MCF 10A (cell line): Measurements from ENCODE around the gene ZFYVE28. TPM values are rescaled to one million over a fixed set of nuclear protein-coding genes. Genes with fewer than 3 reads are reported as not detected.

ENCODE experiments used
- BruUV-seq: library from RNA; stranded (reverse); fragments of 400-500 nt; replicated peaks from 2 replicates; lab custom pipeline; 2021; lab: Mats Ljungman, UMichigan
- CTCF ChIA-PET: fragments of 300-600 bp; sonication (Branson Sonifier 250); formaldehyde crosslinking; extraction: SDS; loops from one replicate; lab custom pipeline; 2021; ENCODE audit warnings: antibody characterized with exemption, inconsistent platforms; lab: Yijun Ruan, JAX
- POLR2A ChIA-PET: fragments of 300-600, 350-650 bp; sonication (Branson Sonifier 250); formaldehyde crosslinking; extraction: SDS; loops from one replicate; lab custom pipeline; 2020; ENCODE audit warnings: antibody characterized with exemption, inconsistent platforms; lab: Yijun Ruan, JAX
- DNase-seq: peaks from one replicate; pipeline ENCODE4 v3.0.0-alpha.2; 2018; ENCODE audit not compliant: unreplicated experiment
- H3K27ac Mint-ChIP-seq: one replicate; pipeline ENCODE4 v1.8.0; 2022; ENCODE audit warnings: mild to moderate bottlenecking, low read depth, mixed read lengths; ENCODE audit not compliant: unreplicated experiment
- H3K27me3 Mint-ChIP-seq: one replicate; pipeline ENCODE4 v1.8.0; 2022; ENCODE audit warnings: mixed read lengths; ENCODE audit not compliant: insufficient read depth, unreplicated experiment
- H3K36me3 Mint-ChIP-seq: one replicate; pipeline ENCODE4 v1.8.0; 2022; ENCODE audit warnings: mild to moderate bottlenecking, moderate library complexity, mixed read lengths; ENCODE audit not compliant: insufficient read depth, unreplicated experiment
- H3K4me1 Mint-ChIP-seq: one replicate; pipeline ENCODE4 v1.8.0; 2022; ENCODE audit warnings: mixed read lengths; ENCODE audit not compliant: insufficient read depth, unreplicated experiment
- H3K4me3 Mint-ChIP-seq: one replicate; pipeline ENCODE4 v1.8.0; 2022; ENCODE audit warnings: mild to moderate bottlenecking, moderate library complexity, mixed read lengths; ENCODE audit not compliant: unreplicated experiment
- H3K9me3 Mint-ChIP-seq: one replicate; pipeline ENCODE4 v1.8.0; 2022; ENCODE audit warnings: mixed read lengths; ENCODE audit not compliant: unreplicated experiment
- CTCF ChIP-seq: fragments of 200-600 bp; IDR thresholded peaks from one replicate; pipeline ENCODE4 v1.8.0; 2022; ENCODE audit warnings: antibody characterized with exemption, mild to moderate bottlenecking; ENCODE audit not compliant: unreplicated experiment
- intact Hi-C: fragments of 100-400 bp; cut with micrococcal nuclease; formaldehyde crosslinking; loops from 2 replicates; pipeline ENCODE4 v1.14.1; 2022
- total RNA-seq: library from RNA; stranded (reverse); gene quantifications from 2 replicates; pipeline ENCODE4 v1.2.3, GENCODE V29; 2022

The ZFYVE28 gene
- total RNA-seq, 1 experiment from 2014 or later = 1.6 TPM

- H3K9me3 Mint-ChIP-seq = no peaks in the 10 kb centered on the region
- POLR2A ChIA-PET = no interaction called here
- no peak for TF ChIP-seq CTCF
- no peak for DNase-seq
- H3K27me3 Mint-ChIP-seq = peaks cover 12% of the 10 kb centered on the region
- H3K4me1 Mint-ChIP-seq = no peaks in the 10 kb centered on the region
- CTCF ChIA-PET = no interaction called here
- no peak overlapping the region for H3K27ac Mint-ChIP-seq
- peaks cover 4% of the 10 kb centered on the region for H3K36me3 Mint-ChIP-seq
- BruUV-seq = no TSS peak
- no peak overlapping the region for H3K4me3 Mint-ChIP-seq
- intact Hi-C loops = no loop called here
Observed at GRCh38 chr4:2378898-2379297, 39.5 kb downstream of the ZFYVE28 start.

- DNase-seq = no peak
- Mint-ChIP-seq H3K36me3 (peaks cover 4% of the 10 kb centered on the region), H3K4me3 (no peak overlapping the region), H3K9me3 (no peaks in the 10 kb centered on the region), H3K27ac (no peak overlapping the region), H3K27me3 (peaks cover 12% of the 10 kb centered on the region), H3K4me1 (no peaks in the 10 kb centered on the region)
- BruUV-seq = no TSS peak
- POLR2A ChIA-PET = no interaction called here
- intact Hi-C loops = no loop called here
- CTCF ChIA-PET = no interaction called here
- TF ChIP-seq CTCF = no peak
Observed at GRCh38 chr4:2378401-2378800, 40.0 kb downstream of the ZFYVE28 start.

- BruUV-seq = no TSS peak
- H3K9me3 Mint-ChIP-seq = no peaks in the 10 kb centered on the region
Observed at GRCh38 chr4:2377241-2377640, 41.2 kb downstream of the ZFYVE28 start.

GRCh38 chr4:2375427-2375826, 43.0 kb downstream of the ZFYVE28 start:
- no peak for TF ChIP-seq CTCF
- Mint-ChIP-seq H3K4me3 (no peak overlapping the region), H3K27me3 (peaks cover 3% of the 10 kb centered on the region), H3K4me1 (no peaks in the 10 kb centered on the region), H3K36me3 (no peaks in the 10 kb centered on the region), H3K27ac (no peak overlapping the region), H3K9me3 (no peaks in the 10 kb centered on the region)
- no TSS peak for BruUV-seq
- ChIA-PET CTCF (interaction anchor here (0.6 kb wide), 1 partner anchor 191 kb away, joined by 3 read pairs; no protein-coding TSS in a partner anchor), POLR2A (no interaction called here)
- intact Hi-C loops = no loop called here
- no peak for DNase-seq

More at GRCh38 chr4:2377241-2377640, 41.2 kb downstream of the ZFYVE28 start:
- no peak for TF ChIP-seq CTCF
- Mint-ChIP-seq H3K36me3 (no peaks in the 10 kb centered on the region), H3K4me1 (no peaks in the 10 kb centered on the region), H3K27ac (no peak overlapping the region), H3K27me3 (peaks cover 12% of the 10 kb centered on the region), H3K4me3 (no peak overlapping the region)
- POLR2A ChIA-PET = no interaction called here
- CTCF ChIA-PET = interaction anchor here (0.6 kb wide), 1 partner anchor 16 kb away, joined by 3 read pairs; no protein-coding TSS in a partner anchor
- DNase-seq = no peak
- intact Hi-C loops = no loop called here
